ENCODE measurements around the gene MSN.

MSN gene

DNA sequence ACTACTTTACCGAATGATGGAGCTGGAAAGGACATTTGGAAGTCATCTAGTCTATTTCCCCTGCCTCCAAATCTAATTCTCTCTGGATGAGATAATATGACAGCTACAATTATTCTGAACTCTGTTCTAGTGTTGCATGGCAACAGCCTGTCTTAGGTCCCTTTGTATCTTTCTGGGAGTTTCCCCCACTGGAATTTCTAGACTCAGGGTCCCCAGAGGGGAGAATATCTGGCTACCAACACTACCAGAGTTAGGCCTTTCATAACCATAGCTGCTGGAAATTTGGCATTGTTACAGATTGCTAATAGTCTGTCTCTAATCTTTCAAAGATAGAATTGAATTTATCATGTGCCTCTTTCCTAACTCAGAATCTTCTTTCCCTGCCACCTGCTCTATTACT is 4.5 kb downstream of the MSN start:
- in situ Hi-C loops (cut with MboI; ENCODE audit: low sequenced_read_pairs), result no loop called here

DNA sequence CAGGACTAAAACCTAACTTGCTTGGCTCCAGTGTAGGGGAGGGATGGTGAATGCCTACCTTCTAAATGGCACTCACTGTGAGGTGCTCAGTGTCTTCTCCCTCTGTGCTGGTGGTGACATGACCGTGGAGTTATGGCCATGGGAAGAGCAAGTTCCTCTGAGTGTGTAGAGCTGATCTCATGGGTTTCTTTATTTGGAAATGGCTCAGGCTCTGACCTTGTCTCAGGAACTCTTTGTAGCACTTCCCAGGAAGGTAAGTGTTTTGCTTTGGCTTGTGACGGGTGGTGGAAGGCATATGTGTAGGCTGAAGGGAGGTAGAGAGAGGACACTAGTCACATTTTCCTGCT is 6.4 kb downstream of the MSN start:
- in situ Hi-C loops (cut with MboI; ENCODE audit: low sequenced_read_pairs), result no loop called here

DNA sequence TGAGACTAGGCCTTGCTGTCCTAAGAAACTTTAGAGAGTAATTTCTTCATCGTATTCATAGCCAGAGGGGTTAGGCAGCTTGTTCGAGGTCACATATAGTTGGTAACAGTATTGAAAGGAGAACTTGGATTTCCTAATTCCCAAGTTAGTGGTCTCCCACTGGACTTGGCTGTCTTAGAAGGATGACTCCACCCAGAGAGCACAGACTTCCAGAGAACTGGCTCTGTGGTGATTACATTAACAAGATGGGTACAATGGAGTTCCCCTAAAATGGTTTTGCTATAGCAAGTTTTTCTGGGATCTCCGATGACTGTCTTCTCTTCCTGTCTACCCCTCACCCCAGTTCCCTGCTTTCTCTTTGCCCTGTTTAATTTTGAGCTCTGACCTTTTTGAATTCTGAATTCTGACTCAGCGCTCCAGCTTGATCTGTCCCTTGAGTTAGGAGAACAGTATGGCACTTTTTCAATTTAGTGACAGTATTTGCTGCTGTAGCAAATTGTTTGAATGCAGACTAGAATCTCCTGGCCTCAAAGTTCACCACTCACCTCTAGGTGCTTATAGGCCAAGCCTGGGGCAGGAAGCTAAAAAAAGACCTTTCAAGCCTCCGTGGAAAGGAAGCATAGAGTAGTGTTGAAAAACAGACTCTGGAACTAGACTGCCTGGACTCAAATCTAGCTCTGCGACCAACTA is 6.9 kb downstream of the MSN start:
- in situ Hi-C loops (cut with MboI; ENCODE audit: low sequenced_read_pairs), result no loop called here

DNA sequence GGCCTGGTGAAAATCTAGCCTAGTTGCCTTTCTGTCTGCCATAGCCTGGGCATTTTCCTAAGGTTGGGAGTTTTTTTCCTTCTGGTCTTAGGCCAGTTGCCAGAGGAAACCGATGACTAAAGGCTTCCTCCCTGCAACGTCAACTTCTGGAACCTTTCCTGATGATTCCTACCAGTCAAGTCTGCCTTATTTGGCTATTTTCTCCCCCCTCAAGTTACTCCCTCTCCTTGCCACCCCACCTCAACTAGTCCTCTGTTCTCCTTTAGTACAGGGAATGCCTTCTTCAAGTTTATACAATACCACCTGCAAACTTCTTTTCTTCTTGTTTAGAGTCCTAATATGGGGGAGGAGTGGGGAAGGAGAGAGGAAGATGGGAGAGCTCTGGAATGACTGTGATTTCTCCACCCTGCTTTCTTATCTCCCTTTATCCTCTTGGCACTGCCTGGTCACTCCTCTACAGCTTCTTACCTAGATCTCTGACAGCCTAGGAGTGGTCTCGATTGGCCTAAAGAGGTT is 10.6 kb downstream of the MSN start:
- in situ Hi-C loops (cut with MboI; ENCODE audit: low sequenced_read_pairs), result no loop called here

DNA sequence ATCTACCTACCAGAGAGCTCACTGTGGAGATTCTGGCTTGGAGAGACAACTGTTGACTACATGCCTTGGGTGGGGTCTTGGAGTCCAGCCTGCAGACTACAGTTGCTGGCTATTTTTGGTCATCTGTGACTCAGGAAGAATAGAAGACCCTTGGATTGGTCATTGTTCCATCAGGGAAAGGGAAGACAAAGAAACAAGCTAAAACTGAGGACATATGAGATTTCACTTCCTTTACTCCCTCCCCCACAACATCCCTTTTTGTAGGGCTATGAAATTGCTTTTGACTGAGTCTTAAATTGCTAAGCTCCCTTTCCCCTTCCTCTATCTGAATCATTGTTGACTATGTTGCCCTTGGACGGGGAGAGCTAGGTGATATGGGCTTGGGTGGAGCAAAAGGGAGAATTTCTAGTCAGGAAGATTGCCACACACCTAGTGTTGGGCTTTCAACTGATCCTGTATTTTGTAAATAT is 11.7 kb downstream of the MSN start:
- in situ Hi-C loops (cut with MboI; ENCODE audit: low sequenced_read_pairs), result no loop called here

DNA sequence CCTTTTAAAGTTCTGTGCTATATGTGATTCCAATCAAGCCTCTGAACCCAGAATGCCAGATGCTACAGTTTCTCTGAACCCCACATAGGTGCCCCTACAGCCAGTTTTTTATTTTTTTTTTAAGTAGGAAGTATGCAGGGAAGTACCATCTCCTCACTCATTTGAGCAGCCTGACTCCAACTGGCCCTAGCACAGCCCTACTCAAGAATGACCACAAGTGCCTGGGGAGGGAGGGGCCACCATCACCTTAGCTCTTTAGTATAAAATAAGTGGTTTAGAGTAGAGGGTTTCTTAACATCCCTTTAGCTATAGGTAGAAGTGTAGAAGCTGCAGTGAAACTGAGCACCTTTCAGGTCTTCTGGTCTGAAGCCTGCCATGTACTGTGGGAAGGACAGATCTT is 14.4 kb downstream of the MSN start:
- in situ Hi-C loops (cut with MboI; ENCODE audit: low sequenced_read_pairs), result no loop called here

DNA sequence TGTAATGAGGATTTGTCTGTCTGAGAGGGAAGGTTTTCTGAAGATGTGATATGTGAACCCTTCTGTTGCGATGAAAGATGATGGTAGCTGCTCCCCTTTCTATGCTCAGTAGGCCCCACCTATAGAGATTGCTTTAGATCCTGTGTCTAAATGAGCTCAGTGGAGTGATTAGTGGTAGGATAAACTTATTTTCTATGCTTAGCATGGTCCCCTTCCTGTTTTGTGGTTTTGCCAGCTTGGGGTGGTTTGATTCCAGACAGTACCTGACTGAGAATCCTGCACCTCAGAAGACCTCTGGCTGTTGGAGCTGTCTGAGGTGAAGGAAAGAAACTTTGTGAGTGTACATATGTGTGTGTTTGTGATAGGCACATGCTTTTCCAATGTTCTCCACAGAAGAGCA is 17.7 kb downstream of the MSN start:
- in situ Hi-C loops (cut with MboI; ENCODE audit: low sequenced_read_pairs), result no loop called here

DNA sequence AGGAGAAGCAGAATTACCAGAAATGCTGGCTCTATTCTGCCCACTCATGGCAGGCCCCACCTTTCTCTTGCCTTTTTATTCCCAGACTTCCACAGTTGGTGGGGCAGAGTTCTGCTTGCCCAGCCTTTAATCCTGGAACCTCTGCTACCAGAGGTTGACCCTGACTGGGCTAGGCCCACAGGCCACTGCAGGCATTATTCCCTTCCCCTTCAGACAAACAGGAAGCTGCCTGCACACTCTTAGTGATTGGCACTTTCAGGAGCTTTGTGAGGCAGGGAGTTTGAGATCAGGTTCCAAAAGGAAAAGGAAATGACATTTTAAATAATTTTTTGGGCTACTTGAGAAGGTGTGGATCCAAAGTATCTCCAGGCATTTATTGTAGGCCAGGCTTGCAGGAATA is 18.8 kb downstream of the MSN start:
- in situ Hi-C loops (cut with MboI; ENCODE audit: low sequenced_read_pairs), result no loop called here

DNA sequence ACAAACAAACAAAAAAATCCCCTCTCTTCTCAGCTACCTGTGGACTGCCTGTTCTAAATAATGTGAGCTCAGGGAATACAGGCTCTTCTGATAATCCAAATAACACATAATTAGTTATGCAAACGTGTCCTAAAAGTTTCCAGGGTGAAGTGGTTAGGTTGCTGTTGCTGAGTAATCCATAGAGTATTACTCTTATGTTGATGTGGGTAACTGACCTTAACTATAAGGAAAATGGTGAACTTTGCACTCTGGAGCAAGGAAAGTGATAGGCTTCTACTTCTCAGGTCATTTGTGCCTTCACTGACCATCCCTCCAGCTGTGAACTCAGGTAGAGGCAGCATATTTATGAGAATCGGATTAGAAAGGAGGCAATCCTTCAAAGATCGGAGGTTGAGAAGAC is 19.9 kb downstream of the MSN start:
- in situ Hi-C loops (cut with MboI; ENCODE audit: low sequenced_read_pairs), result no loop called here

DNA sequence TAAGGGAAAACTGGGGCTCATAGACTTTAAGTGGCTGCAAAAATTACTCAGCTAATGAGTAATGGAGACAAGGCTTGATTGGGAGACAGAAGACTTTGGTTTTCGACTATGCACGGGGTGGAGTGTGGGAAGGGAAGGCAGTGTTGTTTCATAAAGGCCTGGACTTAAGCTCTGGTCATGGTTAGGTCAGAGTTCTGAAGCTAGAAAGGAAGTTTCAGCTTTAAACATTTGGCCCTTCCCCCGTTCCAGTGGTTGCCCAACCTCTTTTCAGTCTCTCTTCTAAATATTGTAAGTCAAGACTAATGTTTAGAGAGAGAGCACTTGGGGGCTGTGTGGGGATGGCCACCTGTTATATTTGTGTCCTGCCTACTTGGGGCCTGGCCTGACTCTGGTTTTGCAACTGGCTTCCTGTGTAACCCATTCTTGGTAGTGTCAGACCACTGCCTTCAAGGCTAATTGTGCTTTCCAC is 21.0 kb downstream of the MSN start:
- in situ Hi-C loops (cut with MboI; ENCODE audit: low sequenced_read_pairs), result no loop called here

DNA sequence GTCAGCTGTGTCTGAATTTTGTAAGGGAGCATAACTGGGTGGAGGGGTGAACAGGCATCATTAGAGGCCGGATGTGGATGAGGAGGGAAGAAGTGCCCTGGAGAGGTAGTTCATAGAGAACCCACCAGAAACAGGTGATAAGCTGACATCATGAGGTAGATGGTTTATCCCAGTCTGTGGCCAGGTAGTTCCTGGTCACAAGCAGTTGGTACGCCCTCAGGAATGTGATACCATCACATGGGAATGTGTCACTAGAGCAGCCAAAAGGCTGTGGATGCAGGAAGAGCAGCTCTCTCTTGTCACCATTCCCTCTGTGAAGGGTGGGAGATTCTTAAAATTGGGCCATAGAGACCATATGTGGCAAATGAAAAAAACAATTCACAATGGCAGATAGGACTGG is 21.9 kb downstream of the MSN start:
- in situ Hi-C loops (cut with MboI; ENCODE audit: low sequenced_read_pairs), result no loop called here

DNA sequence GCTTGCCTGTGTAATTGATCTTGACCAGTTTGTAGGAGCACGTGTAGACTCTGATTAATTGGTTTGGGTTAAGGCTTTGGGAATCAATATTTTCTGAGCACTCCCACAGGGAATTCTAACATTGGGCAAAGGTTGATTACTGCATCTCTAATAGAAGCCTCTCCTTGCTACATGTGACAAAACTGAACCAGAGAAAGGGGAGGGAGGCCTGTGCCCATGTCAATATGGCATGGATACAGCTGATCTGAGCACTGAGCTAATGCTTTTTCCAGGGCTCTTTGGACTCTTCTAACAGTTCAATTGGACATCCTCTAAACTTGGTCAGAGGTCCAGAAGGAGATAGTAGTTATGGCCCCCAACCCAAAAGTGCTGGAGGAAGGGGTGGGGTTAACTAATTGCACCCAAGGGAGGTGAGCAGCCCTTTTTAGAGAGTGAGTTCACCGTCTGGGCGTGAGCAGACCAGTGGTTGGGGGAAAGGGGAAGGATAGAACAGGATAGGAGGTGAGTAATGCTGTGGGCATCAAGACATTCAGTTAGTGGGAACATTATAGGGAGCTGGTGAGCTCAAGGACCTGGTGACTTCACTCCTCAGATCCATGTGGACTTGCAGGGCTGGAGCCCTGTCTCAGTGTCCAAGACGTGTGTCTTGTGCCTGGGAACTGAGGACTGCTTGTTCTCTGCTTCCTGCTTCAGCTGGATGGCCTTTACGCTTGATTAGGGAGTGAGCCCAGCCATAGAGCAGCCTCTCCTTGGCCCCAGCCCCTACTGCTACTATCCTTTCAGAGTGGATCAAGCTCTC is 22.8 kb downstream of the MSN start:
- in situ Hi-C loops (cut with MboI; ENCODE audit: low sequenced_read_pairs), result no loop called here

DNA sequence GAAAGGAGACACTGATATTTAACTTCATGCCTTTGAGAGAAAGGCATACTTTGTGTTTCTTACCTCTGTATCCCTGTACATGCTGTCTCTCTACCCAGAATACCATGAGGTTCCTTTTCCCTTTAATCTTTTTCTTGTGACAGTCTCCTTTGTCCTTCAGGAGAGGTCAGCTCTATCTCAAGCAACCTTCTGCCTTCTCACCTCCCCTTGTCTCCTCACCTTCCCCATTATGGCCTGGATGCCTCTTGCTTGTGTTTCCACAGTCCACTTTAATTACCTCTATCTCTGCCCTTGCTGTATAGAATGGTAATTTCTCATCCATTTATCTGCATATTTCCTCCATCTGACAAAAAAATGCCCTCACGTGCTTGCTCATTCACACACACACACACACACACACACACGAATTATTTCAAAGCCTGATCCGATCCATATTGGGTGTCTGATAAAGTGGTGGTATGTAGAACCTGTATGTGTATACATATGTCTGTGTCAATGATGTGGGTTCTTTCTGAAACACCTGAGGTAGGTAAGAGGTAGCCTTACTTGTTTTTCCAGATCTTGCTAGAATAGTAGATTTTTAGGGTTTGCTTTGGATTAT is 28.5 kb downstream of the MSN start:
- in situ Hi-C loops (cut with MboI; ENCODE audit: low sequenced_read_pairs), result no loop called here

DNA sequence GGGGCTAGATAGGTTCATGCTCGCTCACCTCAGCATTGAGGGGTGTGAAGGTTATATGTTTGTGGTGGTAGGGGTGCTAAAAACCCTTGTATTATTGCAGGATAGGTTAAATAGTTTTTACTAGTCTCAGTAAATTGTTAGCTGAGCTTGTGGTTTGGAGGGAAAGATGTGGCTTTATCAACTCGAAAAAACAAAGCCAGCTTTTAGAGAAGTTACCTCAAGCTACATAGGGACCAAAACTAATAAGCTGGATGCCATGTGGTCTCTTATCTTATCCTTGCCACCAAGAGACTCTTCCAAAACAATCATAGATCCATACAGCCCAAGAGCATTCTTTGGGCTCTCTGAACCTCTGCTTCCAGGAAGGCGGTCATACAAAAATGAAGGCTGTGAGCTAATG is 29.2 kb downstream of the MSN start:
- in situ Hi-C loops (cut with MboI; ENCODE audit: low sequenced_read_pairs), result no loop called here

DNA sequence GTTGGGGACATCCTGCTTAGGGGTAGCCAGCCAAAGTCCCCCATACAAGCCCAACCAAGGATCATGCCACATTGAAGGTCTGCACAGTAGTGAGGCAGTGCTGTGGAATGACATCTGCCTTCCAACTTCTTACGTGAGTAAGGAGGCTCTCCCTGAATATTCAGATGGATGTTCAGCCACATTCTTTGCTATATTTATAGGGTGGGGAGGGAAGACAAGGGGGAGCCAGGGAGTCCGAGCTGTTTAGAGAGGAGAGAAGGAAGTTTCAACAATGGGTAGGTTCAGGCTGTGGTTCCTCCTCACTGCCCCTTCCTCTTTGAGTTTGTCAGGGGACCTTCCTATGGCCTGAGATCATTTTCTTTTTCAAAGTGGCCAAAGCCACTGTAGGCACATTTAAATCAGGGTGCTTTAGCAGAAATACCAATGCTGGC is 29.8 kb downstream of the MSN start:
- in situ Hi-C loops (cut with MboI; ENCODE audit: low sequenced_read_pairs), result no loop called here

DNA sequence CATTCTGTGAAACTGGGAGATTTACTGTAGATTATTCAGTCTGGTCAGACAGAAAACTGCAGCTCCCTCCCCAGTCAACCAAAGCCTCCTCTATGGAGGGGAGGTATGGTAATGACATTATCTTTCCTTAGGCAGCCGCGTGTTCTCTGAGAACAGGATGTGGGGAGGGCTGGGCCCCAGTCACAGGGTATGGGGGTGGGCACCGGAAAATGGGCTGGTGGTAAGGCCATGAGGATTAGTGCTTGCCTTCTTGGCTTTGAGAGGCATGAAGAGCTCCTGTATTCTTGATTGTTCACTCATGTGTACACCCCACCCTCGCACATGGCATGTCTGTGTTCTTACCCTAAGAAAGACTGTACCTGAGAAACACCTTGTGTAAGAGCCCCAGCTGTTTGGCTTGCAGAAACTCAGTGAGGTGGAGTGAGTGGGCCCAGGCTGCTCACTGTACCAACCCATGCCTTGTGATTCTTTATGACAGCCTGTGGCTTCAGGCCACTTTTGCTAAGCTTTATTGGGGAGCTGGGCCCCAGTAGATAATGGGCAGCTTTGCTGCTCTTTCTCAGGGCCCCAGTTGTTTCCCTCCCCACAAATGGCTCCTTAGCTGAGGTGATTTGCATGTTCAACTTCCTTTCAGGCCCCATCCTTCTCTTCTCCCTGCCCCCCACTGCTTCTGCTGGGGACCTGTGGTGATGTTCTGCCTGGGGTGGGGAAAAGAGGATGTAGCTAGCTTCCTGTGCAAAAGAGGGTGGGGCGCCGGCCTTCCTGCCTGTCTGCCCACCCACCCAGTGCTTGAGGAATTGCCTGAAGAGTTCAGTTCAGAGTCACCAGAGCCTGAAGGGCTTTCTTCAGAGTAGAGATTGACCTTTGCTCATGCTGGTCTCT is 30.7 kb downstream of the MSN start:
- in situ Hi-C loops (cut with MboI; ENCODE audit: low sequenced_read_pairs), result no loop called here

DNA sequence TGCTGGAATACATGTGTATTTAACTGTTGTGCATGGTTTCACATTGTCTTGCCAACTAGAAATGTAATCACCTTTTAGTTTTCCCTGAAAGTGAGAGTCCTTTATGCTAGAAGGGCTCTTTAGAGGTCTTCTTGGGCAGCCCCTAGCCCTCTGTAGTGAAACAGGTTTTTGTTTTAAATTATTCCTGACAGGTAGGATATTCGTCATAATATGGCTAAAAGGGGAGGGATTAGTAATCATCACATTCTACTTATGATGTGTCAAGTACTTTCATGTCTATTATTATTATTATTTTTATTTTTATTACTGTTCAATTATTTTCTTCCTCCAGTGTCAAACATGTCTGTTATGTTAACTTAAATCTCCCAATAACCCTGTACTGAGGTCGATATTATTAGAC is 35.5 kb downstream of the MSN start:
- in situ Hi-C loops (cut with MboI; ENCODE audit: low sequenced_read_pairs), result no loop called here

DNA sequence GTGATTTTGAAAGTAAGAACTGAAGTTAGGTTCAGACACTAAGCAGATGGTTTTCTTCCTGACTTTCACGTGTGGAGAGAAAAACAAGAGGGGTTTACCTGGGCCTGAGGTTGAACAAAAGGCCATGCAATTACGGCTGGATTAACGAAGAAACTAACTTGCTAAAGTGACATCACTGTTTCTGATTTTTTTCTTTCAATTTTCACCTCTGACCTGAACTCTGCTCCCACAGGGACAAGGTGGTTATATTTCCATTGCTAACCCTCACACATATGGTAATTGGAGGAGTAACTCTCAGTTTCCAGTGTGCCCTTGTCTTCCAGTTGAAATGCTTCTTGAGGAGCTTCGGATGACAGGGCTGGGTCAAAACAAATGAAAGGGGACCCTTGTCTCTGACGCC is 38.0 kb downstream of the MSN start:
- in situ Hi-C loops (cut with MboI; ENCODE audit: low sequenced_read_pairs), result no loop called here

DNA sequence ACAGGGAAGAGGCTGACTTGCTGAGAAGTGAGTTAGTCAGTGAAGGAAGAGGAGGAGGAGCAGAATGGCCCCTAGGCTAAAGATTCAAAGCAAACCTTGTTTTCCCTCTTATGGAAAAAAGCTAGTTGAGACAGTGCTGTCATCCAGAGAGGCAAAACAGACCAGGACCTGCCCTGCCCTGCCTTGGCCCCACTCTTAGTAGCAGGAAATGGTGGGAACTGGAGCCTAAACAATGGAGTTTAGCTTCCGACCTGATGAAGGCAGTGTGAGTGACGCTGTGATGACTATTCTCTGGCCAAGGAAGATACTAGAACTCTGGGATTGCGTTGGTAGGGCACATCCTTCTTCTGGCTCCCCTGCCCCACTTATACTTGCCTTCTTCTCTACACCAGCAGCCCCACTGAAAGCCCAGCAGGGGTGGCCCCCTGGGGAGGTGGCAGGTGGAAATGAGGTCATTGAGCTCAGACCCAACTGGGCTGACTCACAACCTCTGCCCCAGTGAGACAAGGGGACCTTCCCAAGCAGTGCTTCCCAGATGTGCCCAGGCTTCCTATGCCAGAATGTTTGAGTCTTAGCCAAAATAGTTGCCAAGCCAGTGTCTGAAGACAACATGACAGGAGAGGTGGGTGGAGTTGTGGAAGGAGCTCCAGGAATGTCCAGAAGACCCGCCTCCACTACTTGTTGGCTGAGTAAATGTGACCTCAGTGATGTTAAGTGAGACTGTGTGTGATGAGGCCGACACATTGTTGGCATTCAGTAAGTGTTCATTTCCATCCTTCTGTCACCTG is 38.8 kb downstream of the MSN start:
- in situ Hi-C loops (cut with MboI; ENCODE audit: low sequenced_read_pairs), result no loop called here

DNA sequence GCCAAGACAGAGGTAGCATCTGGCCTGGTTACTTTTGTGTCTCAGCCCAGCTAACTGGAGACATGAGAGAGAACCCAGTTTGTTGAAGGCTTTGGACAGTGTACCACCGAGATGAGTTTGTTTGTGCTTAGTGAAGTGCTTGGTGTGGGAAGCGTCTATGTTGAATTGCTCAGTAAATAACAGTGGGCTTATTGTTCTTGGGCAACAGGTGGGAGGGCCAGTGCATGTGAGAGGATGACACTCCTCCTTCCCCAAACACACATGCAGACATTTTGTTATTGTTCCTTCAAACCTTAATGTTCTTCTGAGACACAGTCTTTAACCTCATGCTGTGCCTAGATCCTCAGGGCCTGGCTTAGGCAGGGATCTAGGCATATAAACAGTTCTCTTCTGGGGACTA is 39.7 kb downstream of the MSN start:
- in situ Hi-C loops (cut with MboI; ENCODE audit: low sequenced_read_pairs), result no loop called here
